ENCODE data around the gene IGSF9. TPM values are rescaled to one million over a fixed set of nuclear protein-coding genes. Genes with fewer than 3 reads are reported as not detected.

The IGSF9 gene
- total and polyA plus RNA-seq, 7 experiments from 2014 or later = 0.12 TPM; not detected in 5

DNA sequence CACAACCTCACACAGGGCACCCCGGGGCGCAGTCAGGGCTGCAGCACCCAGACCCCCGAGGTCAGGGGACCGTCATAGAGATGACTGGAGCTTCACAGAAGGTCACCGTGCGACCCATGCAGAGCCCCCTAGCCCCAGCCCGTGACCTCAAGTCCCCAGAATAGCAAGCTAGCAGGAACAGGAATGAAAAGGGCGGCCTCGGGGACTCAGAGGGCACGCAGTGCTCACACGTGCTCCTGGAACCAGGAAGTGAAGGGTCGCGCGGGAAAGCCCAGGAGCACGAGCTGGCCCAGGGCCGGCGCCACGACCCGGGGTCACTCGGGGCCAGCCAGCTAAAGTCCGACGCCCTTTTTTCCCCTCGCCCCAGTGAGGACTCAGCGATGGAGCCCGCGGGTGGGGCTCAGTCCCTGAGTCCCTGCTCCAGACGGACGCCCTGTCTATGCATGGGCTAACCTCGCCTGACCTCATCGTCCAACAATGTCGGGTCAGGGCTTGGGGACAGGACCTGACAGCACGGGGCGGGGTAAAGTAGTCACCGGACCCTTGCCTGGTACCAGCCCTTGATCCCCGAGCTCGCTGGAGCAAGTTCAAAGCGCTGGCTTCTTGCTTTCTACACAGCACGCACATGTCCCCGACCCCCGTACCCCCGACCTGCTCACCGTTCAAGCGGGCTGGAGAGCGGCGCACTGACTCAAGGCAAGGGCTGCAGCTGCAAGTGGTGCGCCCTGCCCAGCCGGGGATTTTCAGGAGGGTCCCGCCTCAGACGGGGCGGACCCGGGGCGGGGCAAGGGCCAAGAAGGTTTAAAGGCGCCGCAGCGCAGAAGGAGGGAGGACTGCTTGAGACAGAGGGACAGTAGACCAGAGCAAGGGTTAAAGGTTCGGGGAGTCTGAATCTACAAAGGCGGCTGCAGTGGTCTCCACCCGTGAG lies 20.4 kb downstream of the IGSF9 start, which contains the start of gene TAGLN2:
Gene TAGLN2 (minus strand): TSS at position 717 of the 928 bp plus-strand sequence. CDS start 4,998 bp downstream, outside the sequence.
- H3K4me3 ChIP-seq (ENCODE audit: low read length) = peak within 1 kb of the TSS; percentile 95

DNA sequence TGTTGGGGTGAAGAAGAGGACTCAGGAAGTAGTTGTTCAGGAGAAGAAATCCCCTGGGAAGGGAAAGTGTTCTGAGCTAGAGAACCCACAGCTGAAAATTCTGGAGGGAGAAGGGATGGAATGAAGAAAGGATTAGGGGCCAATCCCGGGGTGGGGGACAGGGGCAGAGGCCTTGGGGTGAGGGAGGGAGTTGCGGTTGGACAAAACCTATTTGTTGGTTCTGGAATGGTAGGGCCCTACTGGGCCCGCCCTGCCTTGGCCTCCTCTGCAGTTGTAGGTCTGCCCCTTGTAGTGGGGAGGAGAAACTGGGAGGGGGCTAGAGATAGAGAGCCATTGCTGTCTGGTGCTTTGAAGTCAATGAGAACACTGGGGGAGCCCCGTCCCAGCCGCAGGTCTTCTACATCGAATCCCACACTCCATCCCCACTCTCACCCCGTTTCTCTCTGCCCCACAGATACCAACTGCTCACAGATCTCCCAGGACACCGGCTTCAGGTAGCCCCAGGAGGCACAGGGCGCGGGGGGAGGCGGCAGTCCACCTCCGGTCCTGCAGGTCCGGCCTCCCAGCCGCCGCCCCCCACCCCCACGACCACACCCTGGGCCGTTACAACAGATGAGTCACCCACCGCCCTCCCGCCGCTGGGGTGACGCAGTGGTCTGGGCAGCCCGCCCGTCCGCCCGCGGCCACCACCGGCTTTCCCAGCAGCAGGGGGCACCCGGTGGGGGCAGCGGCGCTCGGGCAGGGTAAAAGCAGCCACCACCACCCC lies 21.2 kb downstream of the IGSF9 start:
- intact Hi-C loops (cut with micrococcal nuclease) = loop anchor here (5.0 to 10.0 kb wide), 8 partner anchors 338 to 1841 kb away; partner anchors contain the start of genes ATF6 (in 1 of the 2), COPA (in 1 of the 2), DCAF8 (in 1 of the 2) and FCGR3A (in 1 of the 2)
- no peaks in the 10 kb centered on the region for H3K27me3 ChIP-seq (ENCODE audit: control insufficient read depth in 2 of 2, insufficient read depth in 2 of 2, low read length in 2 of 2)
- peak overlapping the region; percentile 96 to 100 (median 99) for H3K27ac Mint-ChIP-seq
- peaks cover 42 to 64% (median 52%) of the 10 kb centered on the region in 7 donors for H3K4me1 Mint-ChIP-seq
- peaks cover 0 to 11% (median 0%) of the 10 kb centered on the region in 5 donors for H3K27me3 Mint-ChIP-seq
- peaks cover 0 to 10% (median 0%) of the 10 kb centered on the region in 11 donors for H3K9me3 Mint-ChIP-seq
- H3K9me3 ChIP-seq (ENCODE audit: control insufficient read depth in 2 of 3, low read length in 3 of 3) = no peaks in the 10 kb centered on the region
- H3K4me1 ChIP-seq (ENCODE audit: control insufficient read depth in 2 of 2, insufficient read depth in 2 of 2, low read length in 2 of 2) = peaks cover 27 to 35% of the 10 kb centered on the region in 2 donors
- peaks cover 0 to 34% (median 5%) of the 10 kb centered on the region in 5 donors for H3K36me3 Mint-ChIP-seq
- peak overlapping the region; percentile 95 for H3K4me3 ChIP-seq (ENCODE audit: low read length)
- POLR2A ChIA-PET = interaction anchor here (0.9 to 4.6 kb wide), 11 partner anchors 9 to 174 kb away, joined by 3 to 30 read pairs (median 5); partner anchors contain the start of genes DUSP23, IGSF8, IGSF9 and KCNJ10
- CTCF ChIA-PET = interaction anchor here (0.7 to 6.3 kb wide), 12 partner anchors 9 to 160 kb away, joined by 3 to 34 read pairs (median 4); no protein-coding TSS in a partner anchor
- peak overlapping the region; percentile 95 for H3K27ac ChIP-seq (ENCODE audit: low read depth, low read length)
- H3K4me3 Mint-ChIP-seq = peak overlapping the region; percentile 88 to 99 (median 94)
- H3K36me3 ChIP-seq (ENCODE audit: control insufficient read depth in 2 of 3, insufficient read depth in 3 of 3, low read length in 3 of 3) = peaks cover 2 to 27% (median 5%) of the 10 kb centered on the region in 3 experiments
- DNase-seq = peak in 8 of 9 donors; percentile 54 to 89 (median 76)
- peak; percentile 60 for ATAC-seq

More for the DNA sequence above, 20.4 kb downstream of the IGSF9 start, which contains the start of gene TAGLN2:
- POLR2A ChIA-PET = interaction anchor here (0.6 to 4.6 kb wide), 11 partner anchors 8 to 913 kb away, joined by 3 to 30 read pairs (median 6); partner anchors contain the start of genes IGSF8, IGSF9 and KCNJ10
- Histone ChIP-seq H3K36me3 (ENCODE audit: control insufficient read depth in 2 of 3, insufficient read depth in 3 of 3, low read length in 3 of 3) (peaks cover 0 to 19% (median 2%) of the 10 kb centered on the region in 3 experiments), H3K4me1 (ENCODE audit: control insufficient read depth in 2 of 2, insufficient read depth in 2 of 2, low read length in 2 of 2) (peaks cover 27 to 35% of the 10 kb centered on the region in 2 donors), H3K27ac (ENCODE audit: low read depth, low read length) (peak within 1 kb of the TSS; percentile 95), H3K9me3 (ENCODE audit: control insufficient read depth in 2 of 3, low read length in 3 of 3) (no peaks in the 10 kb centered on the region), H3K27me3 (ENCODE audit: control insufficient read depth in 2 of 2, insufficient read depth in 2 of 2, low read length in 2 of 2) (no peaks in the 10 kb centered on the region)
- CTCF ChIA-PET = interaction anchor here (0.9 to 6.3 kb wide), 10 partner anchors 10 to 159 kb away, joined by 3 to 34 read pairs (median 4); no protein-coding TSS in a partner anchor
- DNase-seq (peak; percentile 81 to 94 (median 86)), ATAC-seq (peak; percentile 63)
- Mint-ChIP-seq H3K9me3 (peaks cover 0 to 10% (median 0%) of the 10 kb centered on the region in 11 donors), H3K27ac (peak within 1 kb of the TSS; percentile 96 to 100 (median 99)), H3K27me3 (peaks cover 0 to 11% (median 0%) of the 10 kb centered on the region in 5 donors), H3K36me3 (peaks cover 0 to 25% (median 5%) of the 10 kb centered on the region in 5 donors), H3K4me3 (peak within 1 kb of the TSS; percentile 88 to 99 (median 94)), H3K4me1 (peaks cover 35 to 55% (median 47%) of the 10 kb centered on the region in 7 donors)
- intact Hi-C loops (cut with micrococcal nuclease) = loop anchor here (1.0 to 10.0 kb wide), 17 partner anchors 11 to 1840 kb away; partner anchors contain the start of genes ATF6 (in 1 of the 2), COPA (in 1 of the 2), DCAF8 (in 1 of the 2) and DUSP23 (in 1 of the 2)

DNA sequence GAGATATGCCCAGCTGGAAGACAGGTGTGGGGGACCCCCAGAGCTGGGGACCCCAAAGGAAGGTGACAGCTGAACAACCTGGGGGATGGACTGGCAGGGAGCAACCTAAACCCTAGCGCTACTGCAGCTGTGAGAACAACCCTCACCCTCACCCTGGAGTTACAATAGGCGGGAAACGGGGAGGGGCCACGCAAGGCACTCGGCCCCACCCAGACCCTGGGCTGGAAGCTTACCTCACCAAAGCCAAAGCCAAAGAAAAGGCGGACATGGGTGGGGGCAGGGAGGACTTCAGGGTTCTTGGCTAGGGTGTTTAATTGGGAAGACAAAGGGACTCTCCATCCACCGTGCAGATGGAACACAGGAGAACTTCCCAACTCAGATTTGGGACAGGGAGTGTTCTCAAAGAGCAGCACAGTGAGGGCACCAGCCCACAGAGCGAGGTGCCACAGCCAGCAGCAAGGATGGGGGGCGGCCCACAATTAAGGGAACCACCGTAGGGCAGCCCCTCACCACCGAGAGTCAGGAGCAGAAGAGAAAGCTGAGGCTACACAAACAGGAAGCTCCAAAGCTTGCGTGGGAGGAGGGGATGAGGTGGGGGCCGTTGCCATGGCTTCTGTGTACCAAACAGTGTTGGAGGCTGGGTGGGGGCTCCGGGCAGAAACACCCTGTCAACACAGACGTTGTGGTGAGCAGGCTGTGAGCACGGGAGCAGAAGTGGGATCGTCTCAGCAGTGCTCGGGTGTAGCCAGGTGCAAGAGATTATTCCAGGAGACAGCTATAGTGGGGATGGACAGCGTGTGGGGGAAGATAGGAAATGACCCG lies 22.0 kb downstream of the IGSF9 start:
- peak; percentile 81 to 97 (median 95) for DNase-seq
- Histone ChIP-seq H3K4me3 (ENCODE audit: low read length) (peak overlapping the region; percentile 95), H3K4me1 (ENCODE audit: control insufficient read depth in 2 of 2, insufficient read depth in 2 of 2, low read length in 2 of 2) (peaks cover 27 to 35% of the 10 kb centered on the region in 2 donors), H3K27ac (ENCODE audit: low read depth, low read length) (peak overlapping the region; percentile 95), H3K36me3 (ENCODE audit: control insufficient read depth in 2 of 3, insufficient read depth in 3 of 3, low read length in 3 of 3) (peaks cover 4 to 35% (median 5%) of the 10 kb centered on the region in 3 experiments), H3K27me3 (ENCODE audit: control insufficient read depth in 2 of 2, insufficient read depth in 2 of 2, low read length in 2 of 2) (no peaks in the 10 kb centered on the region), H3K9me3 (ENCODE audit: control insufficient read depth in 2 of 3, low read length in 3 of 3) (no peaks in the 10 kb centered on the region)
- ChIA-PET CTCF (interaction anchor here (0.7 to 6.3 kb wide), 7 partner anchors 11 to 141 kb away, joined by 3 to 34 read pairs (median 4); no protein-coding TSS in a partner anchor), POLR2A (interaction anchor here (0.7 to 4.6 kb wide), 10 partner anchors 8 to 1892 kb away, joined by 3 to 30 read pairs (median 6); partner anchors contain the start of genes DUSP23, IGSF8, IGSF9 and PIGM)
- intact Hi-C loops (cut with micrococcal nuclease) = loop anchor here (1.0 to 10.0 kb wide), 13 partner anchors 32 to 1841 kb away; partner anchors contain the start of genes AIM2 (in 1 of the 2), ATF6 (in 1 of the 2), COPA (in 1 of the 2) and DCAF8 (in 1 of the 2)
- peaks cover 0 to 11% (median 0%) of the 10 kb centered on the region in 5 donors for H3K27me3 Mint-ChIP-seq
- ATAC-seq = peak; percentile 72
- H3K36me3 Mint-ChIP-seq = peaks cover under 1 to 39% (median 6%) of the 10 kb centered on the region in 5 donors
- H3K4me1 Mint-ChIP-seq = peaks cover 44 to 70% (median 51%) of the 10 kb centered on the region in 7 donors
- H3K27ac Mint-ChIP-seq = peak overlapping the region; percentile 96 to 100 (median 99)
- H3K4me3 Mint-ChIP-seq = peak overlapping the region; percentile 88 to 99 (median 94)
- peaks cover 0 to 10% (median 0%) of the 10 kb centered on the region in 11 donors for H3K9me3 Mint-ChIP-seq

DNA sequence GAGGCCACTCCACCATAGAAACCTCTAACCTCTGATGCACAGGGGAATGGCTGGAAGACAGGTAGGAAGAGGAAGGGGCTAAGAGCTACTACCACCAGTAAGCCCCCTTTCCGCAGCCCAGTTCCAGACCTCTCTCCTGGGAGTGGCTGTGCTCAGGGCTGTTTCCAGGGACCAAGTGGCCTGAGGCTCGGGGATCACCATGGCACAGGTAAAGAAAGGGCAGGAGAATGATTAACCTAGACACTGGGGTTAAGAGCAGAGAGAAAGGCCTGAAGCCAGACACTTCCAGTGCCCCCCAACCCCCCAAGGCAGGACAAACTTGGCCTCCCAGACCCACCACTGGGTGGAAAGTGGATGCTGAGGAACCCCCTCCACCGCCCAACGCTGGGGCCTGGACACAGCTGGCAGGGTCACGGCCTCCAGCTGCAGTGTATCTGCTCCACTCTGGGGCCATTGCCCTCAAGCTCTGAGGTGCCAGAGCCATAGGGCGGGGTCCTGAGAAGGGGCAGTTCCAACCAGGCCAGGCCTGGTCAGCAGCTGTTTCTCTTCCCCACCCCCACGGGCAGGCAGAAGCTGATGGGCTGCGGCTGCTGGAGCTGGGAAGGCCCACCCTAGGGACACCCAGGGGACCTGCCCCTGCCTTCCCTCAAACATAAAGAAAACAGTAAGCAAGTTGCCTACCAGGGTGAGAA lies 22.8 kb downstream of the IGSF9 start:
- Mint-ChIP-seq H3K27ac (peak overlapping the region; percentile 96 to 100 (median 99)), H3K9me3 (peaks cover 0 to 10% (median 0%) of the 10 kb centered on the region in 11 donors), H3K4me3 (peak overlapping the region; percentile 88 to 99 (median 94)), H3K4me1 (peaks cover 47 to 78% (median 59%) of the 10 kb centered on the region in 7 donors), H3K27me3 (peaks cover 0 to 11% (median 0%) of the 10 kb centered on the region in 5 donors), H3K36me3 (peaks cover 5 to 45% (median 10%) of the 10 kb centered on the region in 5 donors)
- Histone ChIP-seq H3K36me3 (ENCODE audit: control insufficient read depth in 2 of 3, insufficient read depth in 3 of 3, low read length in 3 of 3) (peaks cover 4 to 43% (median 5%) of the 10 kb centered on the region in 3 experiments), H3K27me3 (ENCODE audit: control insufficient read depth in 2 of 2, insufficient read depth in 2 of 2, low read length in 2 of 2) (no peaks in the 10 kb centered on the region), H3K9me3 (ENCODE audit: control insufficient read depth in 2 of 3, low read length in 3 of 3) (no peaks in the 10 kb centered on the region), H3K4me3 (ENCODE audit: low read length) (peak overlapping the region; percentile 95), H3K27ac (ENCODE audit: low read depth, low read length) (peak overlapping the region; percentile 95), H3K4me1 (ENCODE audit: control insufficient read depth in 2 of 2, insufficient read depth in 2 of 2, low read length in 2 of 2) (peaks cover 27 to 35% of the 10 kb centered on the region in 2 donors)
- DNase-seq (peak in 1 of 9 donors; percentile 37), ATAC-seq (no peak)
- ChIA-PET POLR2A (interaction anchor here (0.6 to 4.6 kb wide), 9 partner anchors 11 to 1893 kb away, joined by 3 to 30 read pairs (median 3); partner anchors contain the start of gene PIGM), CTCF (interaction anchor here (0.9 to 6.3 kb wide), 5 partner anchors 15 to 140 kb away, joined by 3 to 34 read pairs (median 4); no protein-coding TSS in a partner anchor)
- intact Hi-C loops (cut with micrococcal nuclease) = loop anchor here (1.0 to 10.0 kb wide), 13 partner anchors 31 to 1842 kb away; partner anchors contain the start of genes AIM2 (in 1 of the 2), ATF6 (in 1 of the 2), COPA (in 1 of the 2) and DCAF8 (in 1 of the 2)

Data from naive thymus-derived CD4-positive, alpha-beta T cell (primary cell).